Right atrium auricular region (tissue), 2 donors: ENCODE results near the gene PKDREJ. TPM values are rescaled to one million over a fixed set of nuclear protein-coding genes. Genes with fewer than 3 reads are reported as not detected.
"Not testable (repeated sequence)": the region's sequence is repeated elsewhere in the genome, so short reads cannot be mapped to it uniquely, and the experiment has no call there.

ENCODE experiments used
- DNase-seq: peaks from one replicate; pipeline ENCODE4 v3.0.0-alpha.2; 2019; ENCODE audit warnings: low spot score
- H3K27ac ChIP-seq, 2 donors: fragments of 200-600 bp; sonication (generic); 1 replicate in 1 of 2; 2 replicates in 1 of 2; pipeline ENCODE4 v1.5.1; 2016 to 2019
- H3K27me3 ChIP-seq, 2 donors: fragments of 200-600 bp; sonication (generic); one replicate each; pipeline versions ENCODE4 v1.5.1 to v1.6.0; 2017 to 2019
- H3K36me3 ChIP-seq: fragments of 200-600 bp; sonication (generic); one replicate; pipeline ENCODE4 v1.5.1; 2016
- H3K4me1 ChIP-seq, 2 donors: fragments of 200-600 bp; sonication (generic); one replicate each; pipeline versions ENCODE4 v1.5.1 to v1.6.0; 2017 to 2019
- H3K4me3 ChIP-seq, 2 donors: fragments of 200-600 bp; sonication (generic); 1 replicate in 1 of 2; 2 replicates in 1 of 2; pipeline ENCODE4 v1.5.1; 2017 to 2019; ENCODE audit warnings: mild to moderate bottlenecking in 1 of 2, moderate library complexity in 1 of 2
- H3K9me3 ChIP-seq, 2 donors: fragments of 200-600 bp; sonication (generic); one replicate each; pipeline ENCODE4 v1.5.1; 2019
- total RNA-seq, 2 donors: library from RNA; depleted of rRNA; stranded (reverse); fragments of >200 nt; gene quantifications; one replicate each; pipeline ENCODE4 v1.1.0, GENCODE V29; 2016
- TF ChIP-seq, protein P1 (sequence below), 2 donors: fragments of 200-600 bp; sonication (generic); IDR thresholded peaks; one replicate each; pipeline ENCODE4 v1.5.1; 2019; ENCODE audit warnings: antibody characterized with exemption in 2 of 2

The PKDREJ gene
- total RNA-seq, 2 donors from 2014 or later, result 0.04 to 0.07 TPM

DNA sequence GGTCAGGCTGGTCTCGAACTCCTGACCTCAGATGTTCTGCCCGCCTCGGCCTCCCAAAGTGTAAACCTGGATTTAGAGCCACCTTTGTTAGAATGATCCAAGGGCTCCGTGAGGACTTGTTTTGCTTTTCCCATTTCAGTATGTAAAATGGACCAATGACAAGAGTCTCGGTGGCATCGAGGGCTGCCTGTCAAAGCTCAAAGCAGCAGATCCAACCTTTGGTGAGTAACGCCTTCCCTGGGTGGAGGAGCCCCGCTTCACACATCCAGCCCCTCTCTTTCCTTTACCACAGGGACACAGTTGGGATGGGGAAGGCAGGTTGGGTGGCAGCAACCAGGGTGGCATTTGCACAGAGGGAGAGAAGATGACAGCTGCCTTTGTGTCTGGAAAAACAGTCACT is 9.1 kb upstream of the PKDREJ start:
- peaks cover 51% of the 10 kb centered on the region for H3K36me3 ChIP-seq
- no peak for DNase-seq
- H3K4me3 ChIP-seq, result no peak overlapping the region
- H3K27me3 ChIP-seq, result no peaks in the 10 kb centered on the region
- H3K4me1 ChIP-seq, result peaks cover 0 to 24% of the 10 kb centered on the region in 2 donors
- TF ChIP-seq, protein P1, sequence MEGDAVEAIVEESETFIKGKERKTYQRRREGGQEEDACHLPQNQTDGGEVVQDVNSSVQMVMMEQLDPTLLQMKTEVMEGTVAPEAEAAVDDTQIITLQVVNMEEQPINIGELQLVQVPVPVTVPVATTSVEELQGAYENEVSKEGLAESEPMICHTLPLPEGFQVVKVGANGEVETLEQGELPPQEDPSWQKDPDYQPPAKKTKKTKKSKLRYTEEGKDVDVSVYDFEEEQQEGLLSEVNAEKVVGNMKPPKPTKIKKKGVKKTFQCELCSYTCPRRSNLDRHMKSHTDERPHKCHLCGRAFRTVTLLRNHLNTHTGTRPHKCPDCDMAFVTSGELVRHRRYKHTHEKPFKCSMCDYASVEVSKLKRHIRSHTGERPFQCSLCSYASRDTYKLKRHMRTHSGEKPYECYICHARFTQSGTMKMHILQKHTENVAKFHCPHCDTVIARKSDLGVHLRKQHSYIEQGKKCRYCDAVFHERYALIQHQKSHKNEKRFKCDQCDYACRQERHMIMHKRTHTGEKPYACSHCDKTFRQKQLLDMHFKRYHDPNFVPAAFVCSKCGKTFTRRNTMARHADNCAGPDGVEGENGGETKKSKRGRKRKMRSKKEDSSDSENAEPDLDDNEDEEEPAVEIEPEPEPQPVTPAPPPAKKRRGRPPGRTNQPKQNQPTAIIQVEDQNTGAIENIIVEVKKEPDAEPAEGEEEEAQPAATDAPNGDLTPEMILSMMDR (IDR thresholded peaks at IDR 0.05), result no peak
- H3K27ac ChIP-seq, result no peak overlapping the region
- no peaks in the 10 kb centered on the region for H3K9me3 ChIP-seq

DNA sequence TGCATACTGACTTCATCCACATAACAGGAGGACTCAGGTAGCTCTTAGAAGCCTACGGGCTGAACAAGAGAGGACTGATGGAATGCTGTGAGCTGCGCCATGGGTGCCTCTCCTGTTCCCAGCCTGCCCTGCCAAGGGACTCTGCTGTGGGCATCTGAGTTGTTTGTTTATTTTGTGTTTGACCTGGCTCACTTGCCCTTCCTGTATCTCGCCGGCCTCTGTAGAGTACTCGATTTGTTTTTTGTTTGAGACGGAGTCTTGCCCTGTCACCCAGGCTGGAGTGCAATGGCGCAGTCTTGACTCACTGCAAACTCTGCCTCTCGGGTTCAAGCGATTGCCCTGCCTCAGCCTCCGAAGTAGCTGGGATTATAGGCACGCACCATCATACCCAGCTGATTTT is 6.4 kb upstream of the PKDREJ start:
- Histone ChIP-seq H3K36me3 (peaks cover 27% of the 10 kb centered on the region), H3K9me3 (no peaks in the 10 kb centered on the region), H3K4me1 (peaks cover 0 to 31% of the 10 kb centered on the region in 2 donors), H3K4me3 (no peak overlapping the region), H3K27me3 (no peaks in the 10 kb centered on the region), H3K27ac (peak overlapping the region; percentile 48 to 90)
- TF ChIP-seq, protein P1 (IDR thresholded peaks at IDR 0.05), result no peak
- no peak for DNase-seq

DNA sequence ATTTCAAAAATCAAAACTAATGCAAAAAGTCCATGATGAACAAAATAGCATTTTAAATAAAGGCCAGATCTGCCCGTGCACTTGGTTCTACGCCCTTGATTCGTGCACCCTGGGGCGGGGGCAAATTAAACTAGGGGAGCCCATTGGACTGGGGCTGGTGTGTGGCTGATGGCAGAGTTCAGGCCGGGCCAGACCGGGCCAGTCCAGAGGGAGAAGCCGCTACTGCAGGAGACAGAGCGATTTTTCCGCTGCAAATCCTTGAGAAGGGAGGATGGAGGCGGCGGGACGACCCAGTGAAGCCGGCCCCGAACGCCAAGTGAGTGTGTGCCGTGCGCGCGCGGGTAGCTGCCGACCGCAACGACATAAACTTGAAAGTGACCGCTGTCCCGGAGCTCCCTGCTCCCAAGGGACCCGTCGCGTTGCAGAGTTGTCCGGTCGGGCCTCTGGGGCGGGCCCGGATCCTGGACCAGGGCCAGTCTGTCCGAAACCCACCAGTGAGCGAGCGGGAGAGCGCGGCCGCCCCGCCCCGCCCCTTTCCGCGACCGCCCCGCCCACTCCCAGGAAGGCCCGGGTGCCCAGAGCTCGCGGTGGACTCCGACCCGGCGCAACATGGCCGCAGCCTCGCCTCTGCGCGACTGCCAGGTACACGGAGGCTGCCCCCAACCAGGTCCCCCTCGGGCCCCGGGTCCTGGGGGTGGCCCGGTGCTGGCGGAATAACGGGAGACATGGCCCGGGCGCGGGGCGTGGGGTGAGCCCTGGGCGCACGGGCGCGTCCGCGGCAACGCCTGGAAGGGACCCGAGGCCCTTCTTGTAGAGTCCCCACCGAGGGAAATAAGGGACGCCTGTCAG is 4.5 kb upstream of the PKDREJ start, which contains the start of gene TTC38:
TTC38 (plus strand) TSS at position 578 of the 849 bp plus-strand sequence; CDS start at position 610, 32 bp downstream.
- Histone ChIP-seq H3K4me3 (peak within 1 kb of the TSS; percentile 64 to 82), H3K4me1 (peaks cover 0 to 25% of the 10 kb centered on the region in 2 donors), H3K27ac (peak within 1 kb of the TSS; percentile 81 to 90), H3K27me3 (no peaks in the 10 kb centered on the region), H3K9me3 (no peaks in the 10 kb centered on the region), H3K36me3 (peaks cover 8% of the 10 kb centered on the region)
- TF ChIP-seq, protein P1 (IDR thresholded peaks at IDR 0.05), result no peak
- DNase-seq, result peak; percentile 94

GRCh38 chr22:46265627-46266026 is 2.5 kb upstream of the PKDREJ start:
- DNase-seq, H3K4me3 ChIP-seq, H3K27me3 ChIP-seq, H3K27ac ChIP-seq, H3K36me3 ChIP-seq, H3K9me3 ChIP-seq: not testable (repeated sequence)
- H3K4me1 ChIP-seq, result peaks cover 0 to 25% of the 10 kb centered on the region in 2 donors

DNA sequence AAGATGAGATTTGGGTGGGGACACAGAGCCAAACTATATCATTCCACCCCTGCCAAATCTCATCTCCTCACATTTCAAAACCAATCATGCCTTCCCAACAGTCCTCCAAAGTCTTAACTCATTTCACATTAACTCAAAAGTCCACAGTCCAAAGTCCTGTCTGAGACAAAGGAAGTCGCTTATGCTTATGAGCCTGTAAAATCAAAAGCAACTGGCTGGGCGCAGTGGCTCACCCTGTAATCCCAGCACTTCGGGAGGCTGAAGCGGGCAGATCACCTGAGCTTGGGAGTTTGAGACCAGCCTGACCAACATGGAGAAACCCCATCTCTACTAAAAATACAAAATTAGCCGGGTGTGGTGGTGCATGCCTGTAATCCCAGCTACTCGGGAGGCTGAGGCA is 1.4 kb upstream of the PKDREJ start:
- DNase-seq, H3K4me3 ChIP-seq, H3K27me3 ChIP-seq, H3K36me3 ChIP-seq, H3K27ac ChIP-seq, H3K9me3 ChIP-seq: not testable (repeated sequence)
- H3K4me1 ChIP-seq, result peaks cover 0 to 24% of the 10 kb centered on the region in 2 donors

GRCh38 chr22:46262449-46263215 is 511 bp downstream of the PKDREJ start:
- Histone ChIP-seq H3K9me3 (no peaks in the 10 kb centered on the region), H3K4me1 (peaks cover 0 to 10% of the 10 kb centered on the region in 2 donors), H3K36me3 (no peaks in the 10 kb centered on the region), H3K4me3 (peak overlapping the region; percentile 18 to 41), H3K27me3 (no peaks in the 10 kb centered on the region), H3K27ac (no peak overlapping the region)
- TF ChIP-seq, protein P1 (IDR thresholded peaks at IDR 0.05), result peak in 1 of 2 donors; percentile 51
- DNase-seq, result peak; percentile 78
